GM18861 (cell line): ENCODE results near the gene SGTB.
"Not testable (repeated sequence)": the region's sequence is repeated elsewhere in the genome, so short reads cannot be mapped to it uniquely, and the experiment has no call there.

Experiments
- ATAC-seq: cut with Tn5 transposase; IDR thresholded peaks from one replicate; pipeline ENCODE4 v1.9.1; 2021; ENCODE audit not compliant: unreplicated experiment

Gene SGTB

GRCh38 chr5:65734921-65735320, 13.0 kb upstream of the SGTB start:
- no peak for ATAC-seq

GRCh38 chr5:65734196-65734775, 12.4 kb upstream of the SGTB start:
- ATAC-seq: not testable (repeated sequence)

- ATAC-seq: not testable (repeated sequence)
Measured at GRCh38 chr5:65732046-65732445, 10.1 kb upstream of the SGTB start.

DNA sequence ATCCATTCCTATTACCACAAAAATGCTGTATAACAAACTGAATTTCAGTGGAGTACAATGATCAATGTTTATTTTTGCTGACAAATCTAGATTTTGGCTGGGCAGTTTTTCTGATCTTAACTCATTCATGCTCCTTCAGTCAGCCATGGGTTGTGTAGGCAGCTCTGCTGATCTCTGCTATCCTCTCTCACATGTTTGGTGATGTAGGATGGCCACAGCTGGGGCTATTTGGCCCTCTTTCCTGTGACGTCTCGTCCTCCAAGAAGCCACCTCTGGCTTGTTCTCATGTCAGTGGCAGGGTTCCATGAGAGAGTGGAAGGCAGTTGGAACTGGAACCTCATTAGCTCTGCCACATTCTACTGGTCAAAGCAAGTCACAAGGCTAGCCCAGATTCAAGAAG, 9.0 kb upstream of the SGTB start:
- no peak for ATAC-seq

GRCh38 chr5:65728218-65728617, 6.3 kb upstream of the SGTB start:
- ATAC-seq: no peak

DNA sequence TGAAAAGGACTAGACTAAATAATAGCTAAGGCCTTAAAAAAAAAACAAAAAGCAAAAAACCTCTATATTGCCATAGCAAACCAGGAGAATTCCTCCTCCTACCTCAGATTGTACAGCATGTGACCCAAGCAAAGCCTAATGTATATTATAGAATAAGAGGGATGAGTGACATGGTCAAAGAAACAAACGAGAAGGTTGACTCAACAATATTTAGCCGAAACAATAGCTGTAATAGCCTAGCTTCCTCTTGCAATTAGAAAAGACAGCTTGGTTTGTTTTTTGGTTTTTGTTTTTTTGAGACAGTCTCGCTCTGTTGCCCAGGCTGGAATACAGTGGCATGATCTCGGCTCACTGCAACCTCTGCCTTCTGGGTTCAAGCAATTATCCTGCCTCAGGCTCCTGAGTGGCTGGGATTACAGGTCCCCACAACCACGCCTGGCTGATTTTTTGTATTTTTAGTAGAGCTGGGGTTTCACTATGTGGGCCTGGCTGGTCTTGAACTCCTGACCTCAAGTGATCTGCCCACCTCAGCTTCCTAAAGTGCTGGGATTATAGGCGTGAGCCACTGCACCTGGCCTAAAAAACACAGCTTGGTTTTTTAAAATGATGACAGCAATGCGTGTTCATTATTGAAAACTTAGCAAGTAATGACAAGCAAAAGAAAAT, 5.7 kb upstream of the SGTB start:
- no peak for ATAC-seq

DNA sequence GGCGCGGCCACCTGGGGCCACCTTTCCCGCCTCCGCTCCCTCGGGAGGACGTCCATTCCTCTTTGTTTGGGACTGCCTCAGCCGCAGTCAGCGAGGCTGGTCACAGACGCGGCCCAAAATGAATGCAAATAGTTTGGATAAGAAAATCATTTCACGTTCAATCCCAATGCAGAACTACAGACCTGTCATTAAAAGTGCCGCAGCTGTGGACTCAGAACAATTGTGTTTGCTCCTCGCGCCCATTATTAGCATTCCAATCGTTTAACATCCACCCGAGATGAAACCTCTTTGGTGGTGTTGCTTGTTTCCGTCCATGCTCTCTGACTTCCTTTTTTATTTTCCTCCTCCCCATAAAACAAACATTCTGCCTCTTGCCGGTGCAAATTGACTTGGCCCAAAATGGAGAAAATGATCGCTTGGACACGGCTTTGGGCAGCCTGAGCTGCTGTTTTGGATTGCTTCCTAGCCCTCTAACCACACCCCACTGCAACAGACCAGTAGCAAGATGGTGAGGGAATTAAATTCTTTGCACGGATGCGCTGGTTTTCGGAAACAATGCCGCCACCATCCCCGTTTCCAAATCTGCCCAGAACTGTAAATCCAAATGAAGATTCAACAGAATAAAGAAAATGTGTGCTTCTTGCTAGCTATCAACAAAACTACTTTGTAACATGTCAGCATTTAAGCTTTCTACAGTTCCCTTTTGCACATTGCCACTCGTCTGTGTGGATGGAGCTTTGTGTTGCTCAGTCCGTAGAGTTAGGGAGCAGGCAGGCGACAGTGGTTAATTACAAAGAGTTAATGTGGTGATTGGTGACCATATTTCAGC, 880 bp upstream of the SGTB start:
- ATAC-seq: no peak

GRCh38 chr5:65721050-65721719, 724 bp downstream of the SGTB start:
- peak; percentile 31 for ATAC-seq

GRCh38 chr5:65718576-65719310, 3.2 kb downstream of the SGTB start:
- ATAC-seq: no peak

GRCh38 chr5:65708145-65708544, 13.8 kb downstream of the SGTB start:
- no peak for ATAC-seq

DNA sequence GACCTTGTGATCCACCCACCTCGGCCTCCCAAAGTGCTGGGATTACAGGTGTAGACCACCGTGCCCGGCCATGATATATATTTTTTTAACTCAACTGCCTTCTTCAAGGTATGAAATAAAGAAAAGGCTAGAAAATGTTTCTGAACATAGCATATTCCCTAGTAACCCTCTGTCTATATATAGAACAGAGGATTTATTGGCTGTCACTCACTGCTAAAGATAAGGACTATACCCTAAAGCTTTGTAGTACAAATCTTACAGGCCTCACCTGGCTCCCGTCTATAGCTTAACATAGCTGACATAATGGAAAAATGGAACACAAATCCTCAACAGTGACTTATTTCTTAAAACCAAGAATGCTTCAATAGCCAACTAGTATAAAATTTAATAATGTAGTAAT, 14.2 kb downstream of the SGTB start:
- no peak for ATAC-seq

DNA sequence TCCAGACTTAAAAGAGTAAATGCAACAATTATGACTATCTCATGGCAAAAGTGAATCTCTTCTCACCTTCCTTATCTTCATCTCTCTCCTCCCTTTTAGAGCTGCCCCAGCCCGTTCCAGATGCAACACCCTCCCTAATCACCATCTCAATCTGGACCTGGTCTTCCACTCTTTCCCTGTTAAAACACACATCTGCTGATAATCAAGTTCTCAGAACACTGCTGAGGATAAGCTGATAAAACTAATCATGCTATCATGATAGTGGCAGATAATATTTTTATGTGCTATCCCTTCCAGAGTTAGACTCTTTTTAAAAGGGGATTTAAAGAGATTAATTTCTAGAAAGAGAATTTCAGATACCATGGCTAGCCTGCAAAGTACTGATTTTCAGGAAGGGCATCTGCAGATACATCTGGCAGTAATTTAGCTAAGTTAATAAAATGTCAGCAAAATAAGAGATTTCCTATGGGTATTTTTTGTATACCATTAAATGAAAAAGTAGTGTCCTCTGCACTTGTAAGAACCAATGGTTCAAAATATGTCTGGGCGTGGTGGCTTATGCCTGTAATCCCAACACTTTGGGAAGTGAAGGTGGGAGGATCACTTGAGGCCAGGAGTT, 17.2 kb downstream of the SGTB start:
- no peak for ATAC-seq

DNA sequence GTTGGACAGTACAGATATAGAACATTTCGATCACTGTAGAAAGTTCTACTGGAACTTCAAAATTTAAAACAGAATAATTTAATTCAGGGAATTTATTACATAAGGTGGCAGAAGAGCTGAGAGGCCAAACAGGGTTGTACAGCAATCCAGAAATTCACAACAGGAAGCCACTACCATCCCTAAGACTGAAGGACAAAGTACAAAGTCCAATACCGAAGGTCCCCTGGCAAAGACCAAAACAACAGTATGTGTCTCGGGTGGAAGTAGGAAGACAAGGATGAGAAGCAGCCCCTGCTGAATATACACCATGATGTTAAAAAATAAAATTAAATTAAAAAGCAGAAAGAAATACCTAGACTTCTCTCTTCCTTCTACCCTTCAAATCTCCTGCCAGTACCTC, 19.9 kb downstream of the SGTB start:
- no peak for ATAC-seq

DNA sequence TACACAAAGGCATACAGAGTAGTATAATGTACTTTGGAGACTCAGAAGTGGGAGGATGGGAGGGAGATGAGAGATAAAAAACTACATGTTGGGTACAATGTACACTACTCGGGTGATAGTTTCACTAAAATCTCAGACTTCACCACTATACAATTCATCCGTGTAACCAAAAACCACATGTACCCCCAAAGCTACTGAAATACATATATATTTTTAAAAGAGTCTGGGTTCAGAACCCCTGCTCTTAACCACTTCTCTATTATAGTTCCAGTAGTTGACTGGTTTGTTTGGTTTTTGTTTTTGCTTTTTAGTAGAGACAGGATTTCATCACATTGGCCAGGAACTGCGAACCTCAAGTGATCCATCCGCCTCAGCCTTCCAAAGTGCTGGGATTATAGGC, 22.6 kb downstream of the SGTB start:
- ATAC-seq: no peak

DNA sequence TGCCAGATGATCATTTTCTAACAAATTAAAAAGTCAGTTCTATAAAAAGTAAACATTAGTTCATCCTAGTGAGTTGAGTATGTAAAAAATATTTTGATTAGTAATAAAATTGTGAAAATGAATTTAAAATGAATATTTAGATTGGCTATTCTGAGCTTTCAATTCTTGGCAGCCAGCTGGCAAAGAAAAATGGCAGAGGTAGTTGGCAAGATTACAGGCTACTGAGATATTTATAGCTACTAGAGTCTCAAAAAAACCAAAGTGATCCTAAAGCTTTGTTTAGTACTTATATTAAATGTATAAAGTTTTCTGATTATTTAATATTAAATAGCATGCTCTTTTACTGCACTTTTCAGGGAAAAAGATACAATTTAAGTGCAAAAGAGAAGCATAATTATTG, 25.0 kb downstream of the SGTB start:
- ATAC-seq: no peak

DNA sequence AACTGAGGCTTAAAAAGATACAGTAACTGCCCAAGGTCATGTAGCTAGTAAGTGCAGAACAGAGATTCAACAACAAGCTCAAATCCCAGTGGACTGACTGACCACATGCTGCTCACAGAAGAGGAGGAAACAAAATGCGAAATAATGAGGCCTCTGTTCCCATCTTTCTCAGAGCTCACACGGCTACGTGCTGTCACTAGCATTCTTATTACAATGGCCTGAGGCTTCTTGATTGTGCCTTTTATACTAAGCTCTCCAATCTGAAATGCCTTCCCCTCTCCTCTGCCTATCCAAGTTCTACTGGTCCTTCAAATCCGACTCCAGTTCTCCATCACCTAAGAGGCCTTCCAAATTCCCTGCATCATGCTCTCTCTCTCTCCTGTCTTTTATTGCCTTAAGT, 26.0 kb downstream of the SGTB start:
- ATAC-seq: no peak

DNA sequence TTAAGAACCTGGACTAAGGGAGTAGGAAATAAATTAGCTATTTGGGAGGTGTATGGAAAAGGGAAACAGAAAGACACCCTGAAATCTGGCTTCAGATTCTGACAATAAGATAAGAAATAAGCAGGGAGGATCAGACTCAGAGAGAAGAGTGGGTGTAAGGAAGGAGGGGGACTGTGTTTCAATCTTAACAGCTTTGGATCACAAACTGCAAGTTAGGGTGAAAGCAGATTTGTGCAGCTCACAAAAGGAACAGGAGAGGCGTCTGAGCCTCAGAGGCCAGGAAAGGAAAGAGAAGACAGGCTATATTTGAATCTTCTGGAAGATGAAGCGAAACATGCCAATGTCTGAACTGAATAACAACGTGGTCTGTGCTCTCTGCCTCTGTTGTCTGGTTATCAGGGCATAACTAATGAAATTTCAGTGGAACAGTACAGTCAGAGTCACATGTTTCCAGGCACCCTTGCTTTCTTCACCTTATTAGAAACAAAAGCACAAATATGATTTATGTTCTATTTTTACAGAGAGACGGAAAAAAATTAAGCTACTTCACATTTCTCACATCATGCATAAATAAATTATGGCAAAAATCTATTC, 26.6 kb downstream of the SGTB start:
- peak; percentile 43 for ATAC-seq

- no peak for ATAC-seq
Measured at GRCh38 chr5:65693121-65693520, 28.8 kb downstream of the SGTB start.

DNA sequence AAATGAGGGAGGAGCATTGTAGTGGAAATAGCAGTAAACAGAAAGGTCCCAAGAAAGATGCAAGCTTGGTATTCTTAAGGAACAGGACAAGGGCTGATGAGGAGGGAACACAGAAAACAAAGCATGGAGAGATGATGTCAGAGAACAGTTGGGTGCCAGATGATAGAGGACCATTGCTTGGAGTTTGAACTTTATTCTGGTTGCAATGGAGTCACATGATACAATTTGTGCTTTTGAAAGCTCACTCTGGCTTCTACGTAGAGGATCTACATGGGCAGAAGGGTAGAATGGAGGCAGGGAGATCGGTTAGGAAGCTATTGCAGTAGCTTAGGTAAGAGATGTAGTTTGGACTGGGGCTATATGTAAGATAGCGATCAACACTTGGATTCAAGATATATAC, 39.8 kb downstream of the SGTB start:
- ATAC-seq: no peak

GRCh38 chr5:65676056-65676455, 45.9 kb downstream of the SGTB start:
- ATAC-seq: not testable (repeated sequence)
